GM21619 (cell line): ENCODE results near the gene CNTNAP5.

Experiments used
- ATAC-seq: cut with Tn5 transposase; IDR thresholded peaks from one replicate; pipeline ENCODE4 v1.9.1; 2021; ENCODE audit not compliant: unreplicated experiment

The CNTNAP5 gene

GRCh38 chr2:124664363-124664762, 639.3 kb downstream of the CNTNAP5 start:
- ATAC-seq, result no peak

DNA sequence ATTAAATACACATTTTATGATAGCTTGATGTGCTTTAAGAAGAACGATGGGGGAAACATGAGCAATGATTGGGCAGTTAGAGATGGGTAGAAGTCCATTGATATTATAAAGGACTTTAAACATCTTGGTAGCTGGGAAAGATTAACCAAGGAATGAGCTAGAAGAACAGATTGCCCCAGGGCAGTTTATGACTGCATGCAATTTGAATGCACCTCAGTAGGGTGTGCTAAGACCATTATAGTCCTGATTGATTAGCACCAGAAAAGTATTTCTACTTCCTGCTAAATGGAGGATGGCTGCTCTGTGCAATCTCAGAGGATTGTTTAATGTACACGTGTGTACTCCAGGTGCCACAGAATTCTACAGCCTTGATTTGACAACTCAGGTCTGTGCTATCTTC, 641.9 kb downstream of the CNTNAP5 start:
- ATAC-seq, result no peak

DNA sequence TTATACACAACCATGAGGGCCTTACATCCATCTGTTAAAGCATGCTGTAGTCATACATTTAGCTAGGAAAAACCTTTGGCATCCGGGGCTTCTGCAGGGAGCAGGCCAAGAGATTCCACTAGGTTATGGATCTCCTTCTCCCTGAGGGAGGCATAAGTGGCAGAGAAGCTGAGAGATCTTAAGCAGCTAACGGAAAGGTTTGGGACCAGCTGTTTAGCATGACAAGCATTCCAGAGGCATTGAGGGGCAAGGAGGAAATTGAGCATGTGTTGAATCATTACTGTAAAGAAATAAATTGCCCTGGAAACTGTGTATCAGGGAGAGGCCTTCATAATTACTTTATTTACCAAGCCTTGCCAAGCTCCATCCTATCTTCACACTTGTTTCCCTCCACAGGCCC, 643.1 kb downstream of the CNTNAP5 start:
- no peak for ATAC-seq

- ATAC-seq, result no peak
Measured at GRCh38 chr2:124670187-124670586, 645.1 kb downstream of the CNTNAP5 start.

- ATAC-seq, result no peak
Measured at GRCh38 chr2:124678043-124678442, 653.0 kb downstream of the CNTNAP5 start.

DNA sequence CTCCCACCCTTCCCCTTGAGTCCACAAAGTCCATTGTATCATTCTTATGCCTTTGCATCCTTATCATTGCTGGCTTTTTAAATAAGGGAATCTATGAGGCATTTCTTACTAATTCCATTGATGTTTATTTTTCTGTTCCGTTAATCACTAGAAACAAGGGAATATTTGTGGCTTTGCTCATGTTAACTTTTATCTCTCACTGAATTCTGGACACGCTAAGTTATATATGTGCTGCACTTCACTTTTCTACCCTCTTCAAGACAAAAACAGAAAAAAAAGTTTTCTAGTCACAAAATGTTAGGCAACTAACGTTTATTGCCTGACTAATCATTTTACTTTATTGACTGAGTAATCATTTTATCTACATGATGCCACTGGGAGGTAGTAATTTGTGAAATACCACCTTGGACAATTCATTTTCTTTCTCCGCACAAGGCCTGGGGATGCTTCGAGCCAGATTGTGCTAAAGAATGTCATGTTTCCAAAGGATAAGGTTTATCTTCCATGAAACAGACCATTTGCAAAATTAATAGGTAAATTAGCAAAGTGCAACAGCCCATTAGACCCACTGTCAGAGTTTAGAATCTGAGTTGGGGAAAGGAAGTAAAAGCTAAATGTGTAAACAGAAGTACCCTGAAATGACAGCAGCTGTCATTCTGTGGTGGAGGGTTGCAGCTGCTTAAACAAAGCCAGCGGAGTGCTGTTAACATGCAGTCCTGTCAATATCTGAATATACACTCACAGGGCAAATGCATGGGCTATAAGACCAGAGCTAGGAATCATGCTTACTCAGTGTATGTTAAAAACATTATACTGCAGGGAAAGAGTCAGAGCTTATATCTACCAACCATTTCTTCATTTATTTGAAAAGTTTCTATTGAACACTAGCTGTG, 658.7 kb downstream of the CNTNAP5 start:
- no peak for ATAC-seq

- ATAC-seq, result no peak
Measured at GRCh38 chr2:124689348-124689747, 664.3 kb downstream of the CNTNAP5 start.

GRCh38 chr2:124692216-124692615, 667.1 kb downstream of the CNTNAP5 start:
- no peak for ATAC-seq

- no peak for ATAC-seq
Measured at GRCh38 chr2:124692707-124693106, 667.6 kb downstream of the CNTNAP5 start.

DNA sequence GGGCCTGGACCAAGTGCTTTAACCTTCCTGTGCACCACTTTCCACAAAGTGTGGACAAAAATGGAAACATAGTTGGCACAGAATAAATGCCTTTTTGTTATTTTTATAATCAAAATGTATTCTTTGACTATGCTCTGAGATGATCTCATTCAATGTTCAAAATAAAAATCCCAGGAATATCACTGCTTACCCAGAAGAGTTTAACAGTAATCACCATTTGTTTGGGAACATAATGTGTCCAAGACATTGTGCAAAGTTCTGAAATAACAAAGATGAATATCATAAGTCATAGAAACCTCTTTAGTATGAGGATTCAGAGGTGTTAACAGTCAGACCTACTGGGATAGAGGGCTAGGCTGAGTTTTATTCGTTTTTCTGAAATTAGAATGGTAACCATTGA, 668.1 kb downstream of the CNTNAP5 start:
- no peak for ATAC-seq

- ATAC-seq, result no peak
Measured at GRCh38 chr2:124698979-124699565, 674.0 kb downstream of the CNTNAP5 start.

DNA sequence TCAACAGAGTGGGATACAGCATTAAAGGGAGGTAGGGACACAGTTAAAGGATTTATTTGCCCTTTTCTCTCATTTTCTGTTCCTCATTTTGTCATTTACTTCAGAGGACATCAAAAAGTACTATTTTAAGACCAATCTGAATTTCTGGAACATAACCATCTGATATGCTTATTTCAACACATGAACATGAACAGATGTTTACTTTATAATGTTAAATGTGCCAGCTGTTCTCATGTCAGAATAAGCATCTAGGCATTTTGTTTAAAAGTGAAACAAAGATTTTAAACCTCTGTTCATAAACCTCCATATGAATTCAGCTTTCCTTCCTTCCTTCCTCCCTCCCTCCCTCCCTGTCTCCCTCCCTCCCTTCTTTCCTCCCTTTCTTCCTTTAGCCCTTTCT, 677.7 kb downstream of the CNTNAP5 start:
- ATAC-seq, result no peak

DNA sequence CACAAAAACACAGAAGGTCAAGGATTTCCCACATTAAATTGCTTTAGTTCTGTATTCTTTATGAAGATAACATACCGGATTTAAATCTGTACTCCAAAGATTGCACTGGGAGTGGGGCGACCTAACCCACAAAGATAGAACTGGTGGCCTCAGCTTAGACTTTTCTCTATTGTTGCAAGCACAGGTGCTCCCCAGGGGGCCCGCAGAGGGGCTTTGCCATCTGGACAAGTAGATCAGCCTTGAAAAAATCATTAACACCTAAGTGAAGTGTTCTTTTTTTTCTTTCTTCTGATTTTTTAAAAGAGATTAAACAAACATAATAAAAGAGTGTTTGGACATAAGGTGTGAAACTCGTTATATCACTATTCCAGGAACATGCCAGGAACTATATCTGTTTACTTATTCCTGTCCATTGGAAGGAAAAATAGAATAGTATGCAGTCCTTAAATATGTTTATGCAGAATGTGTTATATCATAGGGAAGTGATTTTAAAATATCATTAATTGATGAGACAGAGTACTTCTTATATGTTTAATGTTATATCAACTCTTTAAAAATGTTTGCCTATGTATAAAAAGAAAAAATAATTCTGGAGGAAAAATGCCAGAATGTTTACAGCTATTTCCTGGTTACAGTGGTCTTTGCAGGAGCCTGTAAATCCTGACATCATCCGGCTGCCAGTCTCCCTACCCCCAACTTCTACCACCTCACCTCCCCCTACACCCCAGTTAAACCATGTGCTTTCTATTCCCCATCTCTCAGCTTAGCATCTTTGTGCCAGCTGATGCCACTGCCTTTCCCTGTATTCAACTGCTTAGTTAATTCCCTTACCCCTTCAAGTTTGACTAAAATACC, 679.2 kb downstream of the CNTNAP5 start:
- no peak for ATAC-seq

DNA sequence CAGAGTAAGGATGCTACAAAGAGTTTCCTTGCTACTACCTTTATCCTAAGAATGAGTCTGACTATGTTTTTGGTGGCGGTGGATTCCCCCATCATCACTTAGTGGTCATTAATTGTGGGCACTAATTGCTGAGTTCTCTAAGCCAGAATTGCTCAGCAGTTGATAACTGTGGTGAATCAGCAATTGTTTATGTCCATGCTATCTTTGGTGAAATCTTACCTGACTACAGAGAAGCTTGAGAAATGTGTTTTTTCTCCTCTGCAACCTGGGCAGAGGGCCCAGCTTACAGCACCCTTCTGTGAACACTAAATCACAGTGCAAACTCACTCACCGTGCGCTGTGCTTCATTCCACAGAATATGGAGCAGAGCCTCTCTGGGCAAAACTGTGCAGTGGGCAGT, 683.6 kb downstream of the CNTNAP5 start:
- no peak for ATAC-seq

DNA sequence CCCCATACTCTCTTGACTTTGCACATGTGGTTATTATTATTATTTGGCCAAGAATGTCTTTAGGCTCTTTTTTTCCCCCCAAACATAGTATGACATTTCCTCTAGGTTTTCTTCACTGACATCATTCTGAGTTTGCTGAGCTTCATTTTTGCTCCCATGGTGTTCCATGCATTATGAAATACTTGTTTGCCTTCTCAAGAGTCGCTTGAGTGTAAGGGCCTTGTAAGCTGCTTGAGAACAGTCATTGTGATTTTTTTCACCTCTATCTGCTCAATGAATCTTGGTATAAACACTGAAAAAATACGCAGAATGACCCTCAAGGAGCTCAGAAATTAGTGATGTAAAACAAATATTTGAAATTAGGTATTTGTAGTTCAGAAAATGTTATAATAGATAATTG, 688.9 kb downstream of the CNTNAP5 start:
- no peak for ATAC-seq

- ATAC-seq, result no peak
Measured at GRCh38 chr2:124725187-124725586, 700.1 kb downstream of the CNTNAP5 start.

GRCh38 chr2:124740636-124741035, 715.5 kb downstream of the CNTNAP5 start:
- no peak for ATAC-seq

- ATAC-seq, result no peak
Measured at GRCh38 chr2:124753842-124754241, 728.8 kb downstream of the CNTNAP5 start.

- ATAC-seq, result no peak
Measured at GRCh38 chr2:124755386-124755785, 730.3 kb downstream of the CNTNAP5 start.

DNA sequence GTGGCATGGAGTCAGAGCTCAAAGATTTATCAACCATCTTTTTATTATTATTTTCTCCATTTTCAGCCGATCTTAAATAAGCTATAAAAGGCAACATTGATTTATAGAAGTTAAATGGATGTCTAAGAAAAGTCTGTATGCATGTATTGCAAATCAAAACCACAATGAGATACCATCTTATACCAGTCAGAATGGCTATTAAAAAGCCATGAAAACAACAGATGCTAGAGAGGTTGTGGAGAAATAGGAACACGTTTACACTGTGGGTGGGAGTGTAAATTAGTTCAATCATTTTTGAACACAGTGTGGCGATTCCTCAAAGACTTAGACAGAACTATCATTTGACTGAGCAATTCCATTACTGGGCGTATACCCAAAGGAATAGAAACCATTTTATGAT, 731.0 kb downstream of the CNTNAP5 start:
- ATAC-seq, result no peak

GRCh38 chr2:124762388-124762787, 737.3 kb downstream of the CNTNAP5 start:
- no peak for ATAC-seq

DNA sequence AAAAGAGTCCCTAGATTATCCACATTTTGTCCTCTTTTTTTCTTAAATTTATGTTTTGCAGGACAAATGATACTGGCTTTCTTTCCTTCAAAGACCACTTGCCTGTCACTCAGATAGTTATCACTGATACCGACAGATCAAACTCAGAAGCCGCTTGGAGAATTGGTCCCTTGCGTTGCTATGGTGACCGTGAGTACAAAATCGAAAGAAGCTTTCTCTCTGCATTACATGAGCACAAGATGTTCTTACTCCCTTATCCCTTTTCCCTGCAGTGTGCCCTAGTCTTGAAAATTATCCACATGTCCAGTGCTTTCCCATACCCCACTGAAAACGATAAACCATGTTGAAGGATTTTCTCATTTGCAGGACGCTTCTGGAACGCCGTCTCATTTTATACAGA, 738.5 kb downstream of the CNTNAP5 start:
- no peak for ATAC-seq
